Lower leg skin (tissue), 4 donors: Measurements from ENCODE around the gene SMIM41. TPM values are rescaled to one million over a fixed set of nuclear protein-coding genes. Genes with fewer than 3 reads are reported as not detected.
A peak's percentile ranks its signal among the peaks of the same experiment; 100 is the strongest.

ENCODE experiments used
- DNase-seq, 2 donors: peaks; one replicate each; pipeline ENCODE4 v3.0.0-alpha.2; 2019; ENCODE audit warnings: low spot score in 2 of 2
- H3K4me3 ChIP-seq: fragments of 200-600 bp; sonication (generic); 2 replicates; pipeline ENCODE4 v1.5.1; 2017; ENCODE audit warnings: mild to moderate bottlenecking, low read depth; ENCODE audit not compliant: poor library complexity, severe bottlenecking
- POLR2A ChIP-seq, 2 donors: fragments of 450-650 bp; IDR thresholded peaks; one replicate each; pipeline ENCODE4 v1.6.1; 2016 to 2017; ENCODE audit warnings: antibody characterized with exemption in 2 of 2, mild to moderate bottlenecking in 1 of 2, moderate library complexity in 1 of 2
- WGBS, 2 donors: methylation state at CpG; one replicate each; pipeline ENCODE4 v1.1.5; 2018; 5-methylcytosine and 5-hydroxymethylcytosine counted together
- intact Hi-C: fragments of 100-400 bp; cut with DNase I; formaldehyde crosslinking; loops from one replicate; pipeline ENCODE4 v1.15.0; 2023; ENCODE audit warnings: low total_unique reads
- total RNA-seq, 4 donors: library from RNA; depleted of rRNA; stranded (reverse); fragments of >200 nt; gene quantifications; one replicate each; pipeline ENCODE4 v1.1.0, GENCODE V29; 2016
- TF ChIP-seq, protein P1 (sequence below), 3 donors: fragments of 450-650 bp; IDR thresholded peaks; one replicate each; pipeline ENCODE4 v1.5.1; 2016; ENCODE audit warnings: antibody characterized with exemption in 3 of 3, mild to moderate bottlenecking in 3 of 3, moderate library complexity in 2 of 3

Gene SMIM41
- total RNA-seq, 4 donors from 2014 or later, result 0.71 TPM; not detected in 3

GRCh38 chr12:52121824-52122539, 42.5 kb downstream of the SMIM41 start:
- no peak overlapping the region for H3K4me3 ChIP-seq
- WGBS, 2 donors, result 16 to 17% methylated on average over 18 of the region's 18 CpGs
- TF ChIP-seq, protein P1, sequence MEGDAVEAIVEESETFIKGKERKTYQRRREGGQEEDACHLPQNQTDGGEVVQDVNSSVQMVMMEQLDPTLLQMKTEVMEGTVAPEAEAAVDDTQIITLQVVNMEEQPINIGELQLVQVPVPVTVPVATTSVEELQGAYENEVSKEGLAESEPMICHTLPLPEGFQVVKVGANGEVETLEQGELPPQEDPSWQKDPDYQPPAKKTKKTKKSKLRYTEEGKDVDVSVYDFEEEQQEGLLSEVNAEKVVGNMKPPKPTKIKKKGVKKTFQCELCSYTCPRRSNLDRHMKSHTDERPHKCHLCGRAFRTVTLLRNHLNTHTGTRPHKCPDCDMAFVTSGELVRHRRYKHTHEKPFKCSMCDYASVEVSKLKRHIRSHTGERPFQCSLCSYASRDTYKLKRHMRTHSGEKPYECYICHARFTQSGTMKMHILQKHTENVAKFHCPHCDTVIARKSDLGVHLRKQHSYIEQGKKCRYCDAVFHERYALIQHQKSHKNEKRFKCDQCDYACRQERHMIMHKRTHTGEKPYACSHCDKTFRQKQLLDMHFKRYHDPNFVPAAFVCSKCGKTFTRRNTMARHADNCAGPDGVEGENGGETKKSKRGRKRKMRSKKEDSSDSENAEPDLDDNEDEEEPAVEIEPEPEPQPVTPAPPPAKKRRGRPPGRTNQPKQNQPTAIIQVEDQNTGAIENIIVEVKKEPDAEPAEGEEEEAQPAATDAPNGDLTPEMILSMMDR (IDR thresholded peaks at IDR 0.05), result no peak
- no peak for TF ChIP-seq POLR2A (IDR thresholded peaks at IDR 0.05)
- peak in 1 of 2 donors; percentile 92 for DNase-seq
- intact Hi-C loops, result loop anchor here (2.0 kb wide), 1 partner anchor 97 kb away; no protein-coding TSS in a partner anchor

DNA sequence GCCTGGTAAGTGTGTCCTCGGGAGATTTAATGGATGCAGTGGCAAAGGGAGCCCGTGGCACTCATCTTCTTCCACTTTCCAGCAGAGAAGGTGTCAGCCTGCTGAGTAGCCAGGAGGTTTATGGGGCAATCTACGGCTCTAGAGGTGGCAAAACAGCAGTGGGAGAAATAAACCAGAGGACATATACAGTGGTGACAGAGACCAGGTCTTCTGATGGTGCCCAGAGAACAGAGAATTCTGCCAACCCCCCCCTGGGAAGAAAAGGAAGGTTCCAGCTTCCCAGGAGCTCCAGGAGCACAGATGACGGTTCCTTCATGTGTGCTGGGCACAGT, 43.0 kb downstream of the SMIM41 start:
- no peak overlapping the region for H3K4me3 ChIP-seq
- intact Hi-C loops, result no loop called here
- DNase-seq, result no peak
- WGBS, 2 donors, result 72 to 78% methylated on average over 4 of the region's 4 CpGs
- TF ChIP-seq, protein P1 (IDR thresholded peaks at IDR 0.05), result no peak
- TF ChIP-seq POLR2A (IDR thresholded peaks at IDR 0.05), result no peak

DNA sequence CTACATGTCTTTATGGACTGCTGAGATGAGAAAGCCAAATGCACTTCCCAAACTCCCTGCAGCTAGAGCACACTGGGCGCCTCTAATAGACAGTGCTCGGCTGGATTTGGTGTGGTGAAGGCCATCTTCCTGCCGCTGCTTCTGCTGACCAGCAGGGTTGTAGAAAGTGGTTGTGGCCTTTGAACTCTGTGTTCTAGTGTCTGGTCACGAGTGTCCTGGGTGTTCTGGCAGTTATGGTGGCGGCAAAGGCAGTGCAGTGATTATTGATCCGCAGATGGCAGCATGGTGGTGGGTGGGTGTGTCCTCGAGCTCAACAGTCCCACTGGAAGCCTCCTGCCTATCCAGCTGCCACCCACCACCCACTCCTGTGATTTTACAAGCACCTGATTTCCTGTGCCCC, 43.4 kb downstream of the SMIM41 start:
- intact Hi-C loops, result no loop called here
- TF ChIP-seq, protein P1 (IDR thresholded peaks at IDR 0.05), result no peak
- no peak for TF ChIP-seq POLR2A (IDR thresholded peaks at IDR 0.05)
- H3K4me3 ChIP-seq, result no peak overlapping the region
- 87 to 93% methylated on average over 7 of the region's 7 CpGs for WGBS, 2 donors
- DNase-seq, result no peak

DNA sequence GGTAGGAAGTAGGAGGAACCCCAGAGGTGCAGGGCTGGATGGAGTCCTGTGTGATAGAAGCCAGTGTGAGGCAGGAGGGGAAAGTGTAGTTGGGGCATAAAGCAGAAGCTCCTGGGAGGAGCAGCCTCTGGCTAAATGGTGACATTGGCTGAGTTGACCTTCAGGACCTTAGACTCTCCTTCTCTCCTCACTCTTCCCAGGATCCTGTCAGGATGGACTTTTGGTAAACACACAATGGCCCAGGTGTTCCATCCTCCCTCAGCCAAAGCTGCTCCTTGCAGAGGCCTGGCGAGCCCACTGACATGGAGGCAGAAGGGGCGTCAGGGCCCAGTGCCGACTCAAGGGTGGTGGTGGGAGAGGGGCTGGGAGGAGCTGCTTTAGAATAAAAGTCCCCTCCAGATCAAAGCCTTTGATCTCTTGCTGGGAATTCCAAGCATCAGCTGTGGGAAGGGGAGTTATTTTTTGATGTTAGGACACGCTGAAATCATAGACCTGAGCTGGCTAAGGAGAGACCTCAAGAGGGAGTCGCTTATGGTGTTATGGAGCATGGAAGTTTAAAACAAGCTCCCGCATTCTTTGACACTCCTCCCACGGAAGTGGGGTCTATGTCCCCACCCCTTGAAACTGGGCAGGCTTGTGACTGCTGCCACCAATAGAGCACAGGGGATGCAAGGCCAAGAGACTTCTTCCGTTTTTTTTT, 44.1 kb downstream of the SMIM41 start:
- 75 to 80% methylated on average over 8 of the region's 8 CpGs for WGBS, 2 donors
- no peak for DNase-seq
- intact Hi-C loops, result no loop called here
- H3K4me3 ChIP-seq, result no peak overlapping the region
- TF ChIP-seq POLR2A (IDR thresholded peaks at IDR 0.05), result no peak
- TF ChIP-seq, protein P1 (IDR thresholded peaks at IDR 0.05), result no peak

- DNase-seq, result peak in 1 of 2 donors; percentile 68
- TF ChIP-seq, protein P1 (IDR thresholded peaks at IDR 0.05), result no peak
- TF ChIP-seq POLR2A (IDR thresholded peaks at IDR 0.05), result no peak
- no peak overlapping the region for H3K4me3 ChIP-seq
- 85 to 87% methylated on average over 6 of the region's 6 CpGs for WGBS, 2 donors
- intact Hi-C loops, result no loop called here
Measured at GRCh38 chr12:52125476-52125900, 46.0 kb downstream of the SMIM41 start.
